AG08395 (cell line): ENCODE data around the gene FMC1.

Experiments used
- DNase-seq: peaks from one replicate; pipeline ENCODE4 v3.0.0; 2012; ENCODE audit warnings: mixed read lengths, low spot score

Gene FMC1

DNA sequence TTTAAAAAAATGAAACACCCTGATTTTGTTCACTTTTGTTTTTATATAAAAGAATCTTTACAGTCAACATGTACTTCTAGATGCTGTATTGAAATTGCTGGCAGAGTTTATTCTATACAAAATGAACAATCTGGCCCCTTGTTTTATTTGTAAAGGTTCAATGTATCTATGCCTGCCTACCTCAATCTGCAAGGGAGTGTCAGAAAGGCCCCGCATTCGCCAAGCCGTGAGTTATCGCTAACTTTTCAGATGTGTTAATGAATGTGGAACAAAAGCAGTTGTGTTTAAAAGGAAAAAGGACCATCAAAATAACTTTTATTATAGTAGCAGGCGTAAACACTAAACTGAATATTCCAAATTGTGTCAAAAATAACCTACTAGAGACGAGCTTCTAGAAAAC, 33.1 kb downstream of the FMC1 start:
- DNase-seq, result no peak

- DNase-seq, result no peak
Observed at GRCh38 chr7:139382439-139382838, 41.3 kb downstream of the FMC1 start.

- no peak for DNase-seq
Observed at GRCh38 chr7:139384611-139385010, 43.5 kb downstream of the FMC1 start.

DNA sequence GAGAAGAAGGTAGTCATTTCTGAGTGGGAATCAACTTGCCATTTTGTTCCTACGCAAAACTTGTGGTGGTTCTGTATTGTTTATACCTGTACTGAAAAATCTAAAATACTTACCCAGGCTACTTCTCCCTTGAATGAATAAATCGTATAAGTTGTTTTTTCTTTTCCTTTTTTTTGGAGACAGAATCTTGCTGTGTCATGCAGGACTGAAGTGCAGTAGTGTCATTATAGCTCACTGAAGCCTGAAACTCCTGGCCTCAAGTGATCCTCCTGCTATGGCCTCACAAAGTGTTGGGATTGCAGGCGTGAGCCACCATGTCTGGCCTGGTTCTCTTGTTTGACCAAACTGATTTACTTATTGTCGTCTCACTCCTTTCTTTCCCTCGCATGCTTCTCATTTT, 46.5 kb downstream of the FMC1 start:
- no peak for DNase-seq

- DNase-seq, result no peak
Observed at GRCh38 chr7:139389091-139389490, 48.0 kb downstream of the FMC1 start.

GRCh38 chr7:139389774-139390173, 48.6 kb downstream of the FMC1 start:
- no peak for DNase-seq

DNA sequence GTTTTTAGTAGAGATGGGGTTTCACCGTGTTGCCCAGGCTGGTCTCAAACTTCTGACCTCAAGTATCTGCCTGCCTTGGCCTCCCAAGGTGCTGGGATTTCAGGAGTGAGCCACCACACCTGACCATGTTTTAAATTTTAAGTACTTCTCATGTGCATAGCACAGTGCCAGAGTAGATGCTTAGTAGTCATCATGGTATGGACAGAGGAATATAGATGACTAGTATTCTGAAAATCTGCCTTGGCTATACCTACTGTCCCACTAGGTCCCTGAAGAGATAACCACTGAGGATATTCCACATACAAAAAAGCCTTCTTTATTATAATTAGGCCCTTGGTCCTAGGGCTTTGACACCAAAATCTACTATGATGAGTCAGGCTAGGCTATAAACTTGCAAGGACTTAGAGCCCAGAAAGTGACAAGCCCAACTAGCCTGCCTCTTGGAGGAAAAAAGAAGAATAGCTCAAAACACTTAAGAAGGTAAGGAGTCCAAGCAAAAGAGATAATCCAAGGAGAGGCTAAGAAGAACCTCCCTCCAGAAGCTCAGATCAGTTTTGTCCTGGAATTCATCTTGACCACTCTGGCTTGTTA, 52.6 kb downstream of the FMC1 start:
- no peak for DNase-seq

GRCh38 chr7:139394540-139394939, 53.4 kb downstream of the FMC1 start:
- DNase-seq, result no peak
